K562 (cell line): ENCODE measurements around the gene TCTN3. TPM values are rescaled to one million over a fixed set of nuclear protein-coding genes. Genes with fewer than 3 reads are reported as not detected.

Source experiments
- ATAC-seq: fragments of 200-7000 bp; cut with Tn5 transposase; 3 replicates; pipeline ENCODE4 v1.9.1; 2020; ENCODE audit warnings: moderate library complexity
- BruUV-seq: library from RNA; stranded (reverse); fragments of 400-500 nt; replicated peaks from 2 replicates; lab custom pipeline; 2021; lab: Mats Ljungman, UMichigan
- CTCF ChIA-PET: fragments of 300-600 bp; formaldehyde crosslinking; extraction: SDS; loops from one replicate; lab custom pipeline; 2021; ENCODE audit warnings: low intra/inter-chr PET ratio; lab: Yijun Ruan, JAX
- POLR2A ChIA-PET: fragments of 300-600, 350-650 bp; sonication (Branson Sonifier 250); formaldehyde crosslinking; extraction: SDS; loops from one replicate; lab custom pipeline; 2021; ENCODE audit warnings: antibody characterized with exemption, inconsistent platforms; lab: Yijun Ruan, JAX
- DNase-seq, 4 experiments: peaks; one replicate each; pipeline versions ENCODE4 v3.0.0 to v3.0.0-alpha.2; 2011 to 2018; ENCODE audit warnings: low spot score in 3 of 4, mixed read lengths in 3 of 4; ENCODE audit errors: extremely low read depth in 1 of 4
- FAIRE-seq: peaks from 2 replicates; lab custom pipeline; 2011; peaks lifted over from hg19 to GRCh38; lab: Jason Lieb, UNC
- H2AFZ ChIP-seq: 2 replicates; pipeline ENCODE4 v1.6.0; 2011; ENCODE audit warnings: low read depth, low read length, control low read depth, inconsistent platforms
- H3K27ac ChIP-seq: fragments of 200-600 bp; 3 replicates; pipeline ENCODE4 v1.8.0; 2011; ENCODE audit warnings: low read depth, mild to moderate bottlenecking, control low read depth, inconsistent platforms, low read length, moderate library complexity, mixed read lengths; ENCODE audit errors: extremely low read depth
- H3K27me3 ChIP-seq, 2 experiments: fragments of 300-600 bp in 1 of 2; 2 replicates in 1 of 2; 3 replicates in 1 of 2; pipeline versions ENCODE4 v1.6.0 to v1.8.0; 2011; ENCODE audit warnings: inconsistent platforms in 2 of 2, low read length in 2 of 2, mild to moderate bottlenecking in 1 of 2, mixed read lengths in 1 of 2, moderate library complexity in 1 of 2; ENCODE audit not compliant: control insufficient read depth in 2 of 2, insufficient read depth in 2 of 2
- H3K36me3 ChIP-seq: fragments of 300-600 bp; 3 replicates; pipeline ENCODE4 v1.8.0; 2011; ENCODE audit warnings: mild to moderate bottlenecking, low read length, inconsistent platforms; ENCODE audit not compliant: control insufficient read depth, insufficient read depth
- H3K4me1 ChIP-seq, 2 experiments: fragments of 200-600 bp in 1 of 2; replicated peaks in 1 of 2; 2 replicates in 1 of 2; 3 replicates in 1 of 2; pipeline versions ENCODE4 v1.5.1 to v1.8.0; 2011; ENCODE audit warnings: inconsistent platforms in 2 of 2, low read length in 2 of 2, mild to moderate bottlenecking in 1 of 2, mixed read lengths in 1 of 2, moderate library complexity in 1 of 2; ENCODE audit not compliant: control insufficient read depth in 2 of 2, insufficient read depth in 2 of 2
- H3K4me2 ChIP-seq: 2 replicates; pipeline ENCODE4 v1.6.1; 2011; ENCODE audit warnings: low read length, control low read depth, inconsistent platforms, mixed read lengths; ENCODE audit not compliant: insufficient read depth
- H3K4me3 ChIP-seq: fragments of 200-600 bp; sonication (generic), shearing (Covaris generic); 2 replicates; pipeline ENCODE4 v1.5.1; 2016; ENCODE audit warnings: control low read depth, inconsistent platforms
- H3K79me2 ChIP-seq: fragments of 200-600 bp; 3 replicates; pipeline ENCODE4 v1.8.0; 2011; ENCODE audit warnings: low read length, inconsistent platforms; ENCODE audit not compliant: control insufficient read depth, insufficient read depth
- H3K9ac ChIP-seq, 2 experiments: 2 replicates each; pipeline versions ENCODE4 v1.6.0 to v1.6.1; 2011; ENCODE audit warnings: low read depth in 2 of 2, low read length in 2 of 2, control low read depth in 1 of 2, inconsistent platforms in 1 of 2, mild to moderate bottlenecking in 1 of 2, mixed read lengths in 1 of 2; ENCODE audit not compliant: insufficient read depth in 1 of 2
- H3K9me1 ChIP-seq: one replicate; pipeline ENCODE4 v1.6.0; 2011; ENCODE audit warnings: inconsistent platforms, mild to moderate bottlenecking, low read length, moderate library complexity; ENCODE audit not compliant: control insufficient read depth, insufficient read depth
- H3K9me3 ChIP-seq: replicated peaks from 2 replicates; pipeline ENCODE4 v1.5.1; 2011; ENCODE audit warnings: low read depth, low read length, inconsistent platforms; ENCODE audit not compliant: control insufficient read depth, insufficient read depth
- H4K20me1 ChIP-seq: replicated peaks from 2 replicates; pipeline ENCODE4 v1.6.1; 2011; ENCODE audit warnings: low read length, inconsistent platforms, mixed read lengths; ENCODE audit not compliant: control insufficient read depth, insufficient read depth
- CBFA2T2 ChIP-seq: fragments of 450-650 bp; conservative IDR thresholded peaks from 2 replicates; pipeline ENCODE4 v1.6.1; 2017; ENCODE audit warnings: mild to moderate bottlenecking
- CBFA2T3 ChIP-seq: fragments of 450-650 bp; IDR thresholded peaks from 2 replicates; pipeline ENCODE4 v1.6.1; 2017
- TEAD4 ChIP-seq, 2 experiments: sonication (generic) in 1 of 2; formaldehyde crosslinking in 1 of 2; IDR thresholded peaks; 2 replicates each; pipeline versions ENCODE4 v1.6.1 to v1.8.0; 2012 to 2022; ENCODE audit warnings: borderline replicate concordance in 1 of 2, inconsistent platforms in 1 of 2, low read length in 1 of 2, mild to moderate bottlenecking in 1 of 2, missing genetic modification reagents in 1 of 2
- ZBTB9 ChIP-seq: fragments of 450-650 bp; formaldehyde crosslinking; IDR thresholded peaks from 2 replicates; pipeline ENCODE4 v1.4.0; 2020; ENCODE audit warnings: mild to moderate bottlenecking, moderate library complexity
- ZNF316 ChIP-seq: fragments of 450-650 bp; IDR thresholded peaks from 2 replicates; pipeline ENCODE4 v1.6.1; 2016
- WGBS: fragments of 100-300 bp; shearing (Covaris generic); methylation state at CpG from one replicate; pipeline ENCODE4 v1.1.6; 2016; ENCODE audit warnings: low coverage, mixed read lengths; ENCODE audit not compliant: insufficient coverage; ENCODE audit errors: missing lambda C conversion rate; 5-methylcytosine and 5-hydroxymethylcytosine counted together
- in situ Hi-C: fragments of 300-500 bp; cut with MboI; formaldehyde crosslinking; loops from 4 replicates; pipeline ENCODE4 v1.15.0; 2018; ENCODE audit warnings: inconsistent platforms, mixed read lengths
- intact Hi-C: fragments of 100-400 bp; cut with micrococcal nuclease; formaldehyde crosslinking; loops from 2 replicates; pipeline ENCODE4 v1.14.2; 2022
- polyA plus RNA-seq, 8 experiments: library from polyadenylated mRNA; depleted of rRNA in 4 of 8; stranded (reverse) in 5 of 8; unstranded in 3 of 8; fragments of >200 nt; fragmentation: Nextera tagmentation in 2 of 8; fragmentation: Illumina TruSeq in 1 of 8; extraction: Ambion mirVana in 2 of 8; extraction: Trizol in 1 of 8; gene quantifications; 2 replicates each; pipeline versions ENCODE4 v1.2.1 to v1.2.3, GENCODE V29; 2011 to 2014; ENCODE audit warnings: inconsistent platforms in 1 of 8, missing spikeins in 1 of 8
- total RNA-seq, 7 experiments: library from RNA; depleted of rRNA in 6 of 7; stranded (reverse); fragments of >200 nt in 6 of 7; fragmentation: Illumina TruSeq in 2 of 7; extraction: Trizol in 2 of 7; gene quantifications; 2 replicates each; pipeline versions ENCODE4 v1.2.1 to v1.2.3, GENCODE V29; 2011 to 2021; ENCODE audit warnings: low replicate concordance in 1 of 7
- TF ChIP-seq, protein P1 (sequence below), 2 experiments: fragments of 450-650 bp in 1 of 2; sonication (generic) in 1 of 2; formaldehyde crosslinking in 1 of 2; IDR thresholded peaks; 2 replicates each; pipeline versions ENCODE4 v1.7.1 to v1.9.0; 2016 to 2022; ENCODE audit warnings: inconsistent platforms in 1 of 2, mild to moderate bottlenecking in 1 of 2, missing genetic modification reagents in 1 of 2

TCTN3 gene
- total and polyA plus RNA-seq, 9 of the 15 experiments (the other 6 are each of a cell fraction or from before 2014, with no cell fraction given), result 10.4 to 25.8 (median 16.3) TPM

- Histone ChIP-seq H3K4me3 (no peak overlapping the region), H3K79me2 (no peaks in the 10 kb centered on the region), H3K9ac (no peak overlapping the region), H3K9me3 (peaks cover 2% of the 10 kb centered on the region; the same call in 1 of the 2 replicates), H4K20me1 (no peaks in the 10 kb centered on the region), H3K4me2 (no peak overlapping the region)
- in situ Hi-C loops, result no loop called here
- POLR2A ChIA-PET, result no interaction called here
- CTCF ChIA-PET, result interaction anchor here (1.2 kb wide), 1 partner anchor 36 kb away, joined by 3 read pairs; the partner anchor contains the start of gene TCTN3
- WGBS, result 11% methylated on average over 3 of the region's 3 CpGs
- TF ChIP-seq ZNF316 (peak; percentile 73), CBFA2T2 (peak; percentile 11; the same call in 1 of the 2 replicates), CBFA2T3 (peak; percentile 38), TEAD4 (IDR thresholded peaks at IDR 0.05; ENCODE audit: low read length) (0 out of 2 replicates have a peak, but pooled peaks have one; percentile 46), TEAD4 (CRISPR knock-in tag; IDR thresholded peaks at IDR 0.05; ENCODE audit: borderline replicate concordance) (no peak), ZBTB9 (CRISPR knock-in tag) (no peak)
- TF ChIP-seq, protein P1, sequence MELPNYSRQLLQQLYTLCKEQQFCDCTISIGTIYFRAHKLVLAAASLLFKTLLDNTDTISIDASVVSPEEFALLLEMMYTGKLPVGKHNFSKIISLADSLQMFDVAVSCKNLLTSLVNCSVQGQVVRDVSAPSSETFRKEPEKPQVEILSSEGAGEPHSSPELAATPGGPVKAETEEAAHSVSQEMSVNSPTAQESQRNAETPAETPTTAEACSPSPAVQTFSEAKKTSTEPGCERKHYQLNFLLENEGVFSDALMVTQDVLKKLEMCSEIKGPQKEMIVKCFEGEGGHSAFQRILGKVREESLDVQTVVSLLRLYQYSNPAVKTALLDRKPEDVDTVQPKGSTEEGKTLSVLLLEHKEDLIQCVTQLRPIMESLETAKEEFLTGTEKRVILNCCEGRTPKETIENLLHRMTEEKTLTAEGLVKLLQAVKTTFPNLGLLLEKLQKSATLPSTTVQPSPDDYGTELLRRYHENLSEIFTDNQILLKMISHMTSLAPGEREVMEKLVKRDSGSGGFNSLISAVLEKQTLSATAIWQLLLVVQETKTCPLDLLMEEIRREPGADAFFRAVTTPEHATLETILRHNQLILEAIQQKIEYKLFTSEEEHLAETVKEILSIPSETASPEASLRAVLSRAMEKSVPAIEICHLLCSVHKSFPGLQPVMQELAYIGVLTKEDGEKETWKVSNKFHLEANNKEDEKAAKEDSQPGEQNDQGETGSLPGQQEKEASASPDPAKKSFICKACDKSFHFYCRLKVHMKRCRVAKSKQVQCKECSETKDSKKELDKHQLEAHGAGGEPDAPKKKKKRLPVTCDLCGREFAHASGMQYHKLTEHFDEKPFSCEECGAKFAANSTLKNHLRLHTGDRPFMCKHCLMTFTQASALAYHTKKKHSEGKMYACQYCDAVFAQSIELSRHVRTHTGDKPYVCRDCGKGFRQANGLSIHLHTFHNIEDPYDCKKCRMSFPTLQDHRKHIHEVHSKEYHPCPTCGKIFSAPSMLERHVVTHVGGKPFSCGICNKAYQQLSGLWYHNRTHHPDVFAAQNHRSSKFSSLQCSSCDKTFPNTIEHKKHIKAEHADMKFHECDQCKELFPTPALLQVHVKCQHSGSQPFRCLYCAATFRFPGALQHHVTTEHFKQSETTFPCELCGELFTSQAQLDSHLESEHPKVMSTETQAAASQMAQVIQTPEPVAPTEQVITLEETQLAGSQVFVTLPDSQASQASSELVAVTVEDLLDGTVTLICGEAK (IDR thresholded peaks at IDR 0.05), result peak; percentile 43; the same call in 1 of the 2 replicates
- TF ChIP-seq, protein P1 (CRISPR knock-in tag; IDR thresholded peaks at IDR 0.05), result no peak
- TF ChIP-seq, all 486 proteins: peak for 5
- FAIRE-seq (no peak), DNase-seq (peak in 2 of 4 experiments; percentile 5 to 40), ATAC-seq (0 out of 3 replicates have a peak, but pooled peaks have one; percentile 37)
- Histone ChIP-seq H3K27me3 (no peaks in the 10 kb centered on the region), H2AFZ (peak overlapping the region; percentile 72), H3K4me1 (no peaks in the 10 kb centered on the region; a peak in 1 of 5 replicates), H3K36me3 (no peaks in the 10 kb centered on the region), H3K27ac (no peak overlapping the region), H3K9me1 (no peaks in the 10 kb centered on the region)
- intact Hi-C loops, result no loop called here
- BruUV-seq, result no TSS peak
Observed at GRCh38 chr10:95729323-95730055, 35.8 kb upstream of the TCTN3 start.
